C4-2B (cell line): ENCODE results near the gene PSTPIP1.

Experiments
- ZFX ChIP-seq: fragments of 450-650 bp; IDR thresholded peaks from 2 replicates; pipeline ENCODE4 v1.6.1; 2017
- TF ChIP-seq, protein P1 (sequence below): fragments of 450-650 bp; conservative IDR thresholded peaks from 2 replicates; pipeline ENCODE4 v1.5.1; 2017; ENCODE audit warnings: mild to moderate bottlenecking

DNA sequence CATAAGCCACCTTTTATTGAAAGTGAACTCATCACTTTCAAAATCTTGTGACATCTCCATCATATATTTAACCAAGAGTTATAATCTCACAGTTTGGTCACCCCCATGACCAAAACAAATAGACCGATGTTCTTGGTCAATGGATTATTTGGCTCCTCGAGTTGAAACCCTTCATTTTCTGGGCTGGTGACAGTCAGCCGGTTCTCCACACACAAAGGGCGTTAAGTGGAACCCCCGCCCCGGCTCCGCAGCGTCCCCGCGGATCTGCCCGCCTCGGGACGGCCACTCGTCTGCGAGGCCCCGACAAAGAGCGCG is 75.2 kb downstream of the PSTPIP1 start:
- TF ChIP-seq, protein P1, sequence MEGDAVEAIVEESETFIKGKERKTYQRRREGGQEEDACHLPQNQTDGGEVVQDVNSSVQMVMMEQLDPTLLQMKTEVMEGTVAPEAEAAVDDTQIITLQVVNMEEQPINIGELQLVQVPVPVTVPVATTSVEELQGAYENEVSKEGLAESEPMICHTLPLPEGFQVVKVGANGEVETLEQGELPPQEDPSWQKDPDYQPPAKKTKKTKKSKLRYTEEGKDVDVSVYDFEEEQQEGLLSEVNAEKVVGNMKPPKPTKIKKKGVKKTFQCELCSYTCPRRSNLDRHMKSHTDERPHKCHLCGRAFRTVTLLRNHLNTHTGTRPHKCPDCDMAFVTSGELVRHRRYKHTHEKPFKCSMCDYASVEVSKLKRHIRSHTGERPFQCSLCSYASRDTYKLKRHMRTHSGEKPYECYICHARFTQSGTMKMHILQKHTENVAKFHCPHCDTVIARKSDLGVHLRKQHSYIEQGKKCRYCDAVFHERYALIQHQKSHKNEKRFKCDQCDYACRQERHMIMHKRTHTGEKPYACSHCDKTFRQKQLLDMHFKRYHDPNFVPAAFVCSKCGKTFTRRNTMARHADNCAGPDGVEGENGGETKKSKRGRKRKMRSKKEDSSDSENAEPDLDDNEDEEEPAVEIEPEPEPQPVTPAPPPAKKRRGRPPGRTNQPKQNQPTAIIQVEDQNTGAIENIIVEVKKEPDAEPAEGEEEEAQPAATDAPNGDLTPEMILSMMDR: no peak
- no peak for TF ChIP-seq ZFX
